ENCODE results near the gene INIP.

The INIP gene

DNA sequence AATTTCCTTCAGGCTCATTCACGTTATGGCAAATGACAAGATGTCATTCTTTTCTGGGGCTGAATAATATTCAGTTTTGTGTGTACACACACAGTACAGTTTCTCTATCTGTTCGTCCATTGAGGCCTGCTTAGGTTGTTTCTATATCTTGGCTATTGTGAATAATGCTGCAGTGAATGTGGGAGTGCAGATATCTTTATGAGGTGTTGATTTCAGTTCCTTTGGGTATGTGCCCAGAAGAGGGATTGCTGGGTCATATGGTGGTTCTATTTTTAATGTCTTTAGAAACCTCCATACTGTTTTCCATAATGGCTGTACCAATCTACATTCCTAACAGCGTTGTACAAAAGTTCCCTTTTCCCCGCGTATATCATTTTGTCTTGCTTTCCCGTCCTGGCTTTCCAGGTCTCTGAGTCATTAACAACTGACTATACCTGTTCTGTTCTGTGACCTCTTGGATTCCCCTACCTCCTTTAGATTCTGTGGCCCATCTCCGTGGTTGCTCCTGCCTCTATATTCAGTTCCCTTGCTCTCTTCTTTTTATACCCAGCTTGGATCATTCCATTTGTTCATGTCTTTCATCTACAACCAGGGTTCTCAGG, 39.5 kb upstream of the INIP start:
- Histone ChIP-seq H4K20me1 (ENCODE audit: insufficient read depth, low read length) (no peaks in the 10 kb centered on the region; the same call in 1 of the 2 replicates), H3K27me3 (ENCODE audit: low read depth, low read length) (no peaks in the 10 kb centered on the region), H3K4me1 (ENCODE audit: low read length) (no peaks in the 10 kb centered on the region; the same call in 1 of the 2 replicates), H3K27ac (ENCODE audit: low read length) (no peak overlapping the region), H3K4me2 (ENCODE audit: low read length) (no peak overlapping the region), H2AFZ (ENCODE audit: low read depth, low read length) (no peak overlapping the region), H3K36me3 (replicated peaks; ENCODE audit: low read depth, low read length) (no peaks in the 10 kb centered on the region), H3K9me3 (ENCODE audit: insufficient read depth, low read length) (no peaks in the 10 kb centered on the region), H3K79me2 (ENCODE audit: low read length) (no peaks in the 10 kb centered on the region), H3K9ac (ENCODE audit: low read length) (no peak overlapping the region), H3K4me3 (ENCODE audit: low read length) (no peak overlapping the region)
- TF ChIP-seq, protein P1, sequence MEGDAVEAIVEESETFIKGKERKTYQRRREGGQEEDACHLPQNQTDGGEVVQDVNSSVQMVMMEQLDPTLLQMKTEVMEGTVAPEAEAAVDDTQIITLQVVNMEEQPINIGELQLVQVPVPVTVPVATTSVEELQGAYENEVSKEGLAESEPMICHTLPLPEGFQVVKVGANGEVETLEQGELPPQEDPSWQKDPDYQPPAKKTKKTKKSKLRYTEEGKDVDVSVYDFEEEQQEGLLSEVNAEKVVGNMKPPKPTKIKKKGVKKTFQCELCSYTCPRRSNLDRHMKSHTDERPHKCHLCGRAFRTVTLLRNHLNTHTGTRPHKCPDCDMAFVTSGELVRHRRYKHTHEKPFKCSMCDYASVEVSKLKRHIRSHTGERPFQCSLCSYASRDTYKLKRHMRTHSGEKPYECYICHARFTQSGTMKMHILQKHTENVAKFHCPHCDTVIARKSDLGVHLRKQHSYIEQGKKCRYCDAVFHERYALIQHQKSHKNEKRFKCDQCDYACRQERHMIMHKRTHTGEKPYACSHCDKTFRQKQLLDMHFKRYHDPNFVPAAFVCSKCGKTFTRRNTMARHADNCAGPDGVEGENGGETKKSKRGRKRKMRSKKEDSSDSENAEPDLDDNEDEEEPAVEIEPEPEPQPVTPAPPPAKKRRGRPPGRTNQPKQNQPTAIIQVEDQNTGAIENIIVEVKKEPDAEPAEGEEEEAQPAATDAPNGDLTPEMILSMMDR (IDR thresholded peaks at IDR 0.05; ENCODE audit: low read depth, low read length) = no peak
- no peak for TF ChIP-seq EZH2phosphoT487 (IDR thresholded peaks at IDR 0.05; ENCODE audit: low read depth)

DNA sequence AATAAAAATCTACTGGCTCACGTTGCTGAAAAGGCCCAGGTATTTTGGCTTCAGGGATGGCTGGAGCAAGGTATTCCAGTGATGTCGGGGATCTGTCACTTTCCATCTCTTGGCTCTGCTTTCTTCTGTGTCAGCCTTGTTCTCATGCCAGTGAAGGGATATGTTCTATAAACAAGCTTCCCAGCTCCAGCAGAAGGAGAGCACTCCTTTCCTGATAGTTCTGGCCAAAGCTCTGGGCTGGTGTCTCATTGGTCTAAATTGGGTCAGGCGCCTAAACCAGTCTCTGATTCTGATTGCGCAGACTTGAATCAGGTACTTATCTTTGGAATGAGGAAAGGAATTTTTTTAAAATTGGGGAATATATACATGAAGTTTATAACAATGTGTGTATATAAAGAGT, 37.8 kb upstream of the INIP start:
- Histone ChIP-seq H3K4me3 (ENCODE audit: low read length) (no peak overlapping the region), H3K36me3 (replicated peaks; ENCODE audit: low read depth, low read length) (no peaks in the 10 kb centered on the region), H2AFZ (ENCODE audit: low read depth, low read length) (no peak overlapping the region), H3K4me2 (ENCODE audit: low read length) (no peak overlapping the region), H3K4me1 (ENCODE audit: low read length) (peaks cover 6% of the 10 kb centered on the region; the same call in 1 of the 2 replicates), H3K9me3 (ENCODE audit: insufficient read depth, low read length) (no peaks in the 10 kb centered on the region), H4K20me1 (ENCODE audit: insufficient read depth, low read length) (no peaks in the 10 kb centered on the region), H3K9ac (ENCODE audit: low read length) (no peak overlapping the region), H3K79me2 (ENCODE audit: low read length) (no peaks in the 10 kb centered on the region), H3K27me3 (ENCODE audit: low read depth, low read length) (no peaks in the 10 kb centered on the region), H3K27ac (ENCODE audit: low read length) (no peak overlapping the region)
- TF ChIP-seq EZH2phosphoT487 (IDR thresholded peaks at IDR 0.05; ENCODE audit: low read depth) = no peak
- TF ChIP-seq, protein P1 (IDR thresholded peaks at IDR 0.05; ENCODE audit: low read depth, low read length) = no peak

DNA sequence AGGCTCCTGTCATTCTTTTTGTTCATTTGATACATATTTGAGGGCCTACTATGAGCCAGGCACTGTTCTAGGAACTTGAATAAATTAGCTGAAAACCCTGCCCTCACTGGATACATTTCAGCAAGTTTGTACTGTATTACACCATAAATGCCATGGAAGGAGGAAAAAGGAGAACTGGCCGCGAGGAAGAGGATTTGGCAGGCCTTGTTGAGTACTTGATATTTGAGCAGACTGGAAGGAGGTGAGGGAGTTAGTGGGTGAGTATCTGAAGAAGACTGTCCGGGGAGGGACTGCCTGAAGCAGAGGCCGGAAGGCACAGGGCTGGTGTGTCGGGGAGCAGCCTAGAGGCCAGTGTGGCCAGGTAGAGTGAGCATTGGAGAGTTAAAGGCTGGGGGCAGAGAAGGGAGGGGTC, 37.1 kb upstream of the INIP start:
- Histone ChIP-seq H2AFZ (ENCODE audit: low read depth, low read length) (no peak overlapping the region), H3K27ac (ENCODE audit: low read length) (no peak overlapping the region), H3K36me3 (replicated peaks; ENCODE audit: low read depth, low read length) (no peaks in the 10 kb centered on the region), H3K79me2 (ENCODE audit: low read length) (0 out of 2 replicates have a peak, but pooled peaks cover 3% of the 10 kb centered on the region), H3K9me3 (ENCODE audit: insufficient read depth, low read length) (no peaks in the 10 kb centered on the region), H3K4me1 (ENCODE audit: low read length) (peaks cover 6% of the 10 kb centered on the region), H4K20me1 (ENCODE audit: insufficient read depth, low read length) (no peaks in the 10 kb centered on the region), H3K27me3 (ENCODE audit: low read depth, low read length) (no peaks in the 10 kb centered on the region), H3K9ac (ENCODE audit: low read length) (no peak overlapping the region), H3K4me3 (ENCODE audit: low read length) (no peak overlapping the region), H3K4me2 (ENCODE audit: low read length) (no peak overlapping the region)
- TF ChIP-seq, protein P1 (IDR thresholded peaks at IDR 0.05; ENCODE audit: low read depth, low read length) = no peak
- no peak for TF ChIP-seq EZH2phosphoT487 (IDR thresholded peaks at IDR 0.05; ENCODE audit: low read depth)

DNA sequence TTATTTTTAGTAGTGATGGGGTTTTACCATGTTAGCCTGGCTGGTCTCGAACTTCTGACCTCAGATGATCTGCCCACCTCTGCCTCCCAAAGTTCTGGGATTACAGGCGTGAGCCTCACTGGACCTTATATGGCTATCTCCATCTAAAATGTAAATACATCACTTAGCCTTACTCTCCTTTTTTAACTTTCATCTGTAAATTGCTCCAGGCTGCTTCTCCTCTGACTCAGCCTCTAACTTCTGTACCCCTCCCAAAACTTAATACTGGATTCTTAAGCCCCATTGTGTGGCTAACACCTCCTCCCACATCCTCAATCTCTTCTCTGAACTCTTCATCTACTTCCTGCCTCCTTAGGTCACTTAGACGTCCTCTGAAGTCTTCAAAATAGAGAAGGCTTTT, 36.7 kb upstream of the INIP start:
- no peaks in the 10 kb centered on the region for H4K20me1 ChIP-seq (ENCODE audit: insufficient read depth, low read length)
- H3K4me3 ChIP-seq (ENCODE audit: low read length) = no peak overlapping the region
- 0 out of 2 replicates have a peak, but pooled peaks cover 7% of the 10 kb centered on the region for H3K79me2 ChIP-seq (ENCODE audit: low read length)
- H2AFZ ChIP-seq (ENCODE audit: low read depth, low read length) = no peak overlapping the region
- no peak overlapping the region for H3K9ac ChIP-seq (ENCODE audit: low read length)
- H3K36me3 ChIP-seq (replicated peaks; ENCODE audit: low read depth, low read length) = no peaks in the 10 kb centered on the region
- H3K9me3 ChIP-seq (ENCODE audit: insufficient read depth, low read length) = no peaks in the 10 kb centered on the region
- no peak overlapping the region for H3K27ac ChIP-seq (ENCODE audit: low read length)
- no peaks in the 10 kb centered on the region for H3K27me3 ChIP-seq (ENCODE audit: low read depth, low read length)
- no peak for TF ChIP-seq EZH2phosphoT487 (IDR thresholded peaks at IDR 0.05; ENCODE audit: low read depth)
- peaks cover 11% of the 10 kb centered on the region for H3K4me1 ChIP-seq (ENCODE audit: low read length)
- H3K4me2 ChIP-seq (ENCODE audit: low read length) = no peak overlapping the region

All from OCI-LY3 (cell line).